PC-9 (cell line): ENCODE measurements around the gene MRPS33.

Experiments
- EZH2 ChIP-seq: fragments of 200-600 bp; sonication (generic); IDR thresholded peaks from 2 replicates; pipeline ENCODE4 v1.8.0; 2017; ENCODE audit warnings: antibody characterized with exemption, low read depth
- TF ChIP-seq, protein P1 (sequence below): fragments of 200-600 bp; sonication (generic); conservative IDR thresholded peaks from 2 replicates; pipeline ENCODE4 v1.6.1; 2017; ENCODE audit warnings: mixed run types, antibody characterized with exemption, mild to moderate bottlenecking, moderate library complexity

DNA sequence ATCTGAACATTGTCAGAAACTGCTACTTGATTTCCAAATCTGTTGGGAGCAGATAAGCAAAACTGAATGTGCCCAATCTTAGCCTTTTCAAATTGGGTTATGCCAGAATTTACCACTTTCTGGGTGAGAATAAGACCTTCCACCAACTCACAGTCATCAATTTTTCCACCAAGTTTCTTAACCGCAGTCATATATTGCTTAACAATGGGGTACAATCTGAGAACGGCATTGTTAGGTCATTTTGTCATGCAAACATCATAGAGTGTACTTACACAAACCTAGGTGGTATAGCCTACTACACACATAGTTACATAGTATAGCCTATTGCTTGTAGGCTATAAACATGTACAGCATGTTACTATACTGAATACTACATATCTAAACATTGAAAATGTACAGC lies 16.0 kb downstream of the MRPS33 start:
- TF ChIP-seq, protein P1, sequence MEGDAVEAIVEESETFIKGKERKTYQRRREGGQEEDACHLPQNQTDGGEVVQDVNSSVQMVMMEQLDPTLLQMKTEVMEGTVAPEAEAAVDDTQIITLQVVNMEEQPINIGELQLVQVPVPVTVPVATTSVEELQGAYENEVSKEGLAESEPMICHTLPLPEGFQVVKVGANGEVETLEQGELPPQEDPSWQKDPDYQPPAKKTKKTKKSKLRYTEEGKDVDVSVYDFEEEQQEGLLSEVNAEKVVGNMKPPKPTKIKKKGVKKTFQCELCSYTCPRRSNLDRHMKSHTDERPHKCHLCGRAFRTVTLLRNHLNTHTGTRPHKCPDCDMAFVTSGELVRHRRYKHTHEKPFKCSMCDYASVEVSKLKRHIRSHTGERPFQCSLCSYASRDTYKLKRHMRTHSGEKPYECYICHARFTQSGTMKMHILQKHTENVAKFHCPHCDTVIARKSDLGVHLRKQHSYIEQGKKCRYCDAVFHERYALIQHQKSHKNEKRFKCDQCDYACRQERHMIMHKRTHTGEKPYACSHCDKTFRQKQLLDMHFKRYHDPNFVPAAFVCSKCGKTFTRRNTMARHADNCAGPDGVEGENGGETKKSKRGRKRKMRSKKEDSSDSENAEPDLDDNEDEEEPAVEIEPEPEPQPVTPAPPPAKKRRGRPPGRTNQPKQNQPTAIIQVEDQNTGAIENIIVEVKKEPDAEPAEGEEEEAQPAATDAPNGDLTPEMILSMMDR: no peak
- no peak for TF ChIP-seq EZH2
